Measurements from ENCODE around the gene ENDOV. TPM values are rescaled to one million over a fixed set of nuclear protein-coding genes. Genes with fewer than 3 reads are reported as not detected.
A peak's percentile ranks its signal among the peaks of the same experiment; 100 is the strongest.

ENDOV gene
- total RNA-seq, 1 experiment from 2014 or later: 45.6 TPM

- H3K4me1 ChIP-seq (ENCODE audit: control insufficient read depth in 1 of 2, insufficient read depth in 2 of 2, low read length in 2 of 2): peaks cover 11 to 40% of the 10 kb centered on the region in 2 experiments; a peak in 3 of 4 replicates
- peak overlapping the region; percentile 91 for H3K27ac ChIP-seq (ENCODE audit: low read depth, low read length)
- no peaks in the 10 kb centered on the region for H3K27me3 ChIP-seq (ENCODE audit: insufficient read depth, low read length)
- TF ChIP-seq MAX (IDR thresholded peaks at IDR 0.05) (peak; percentile 95), JUND (IDR thresholded peaks at IDR 0.05) (no peak), EGR1 (IDR thresholded peaks at IDR 0.05; ENCODE audit: low read depth) (peak; percentile 85), POLR2A (IDR thresholded peaks at IDR 0.05; ENCODE audit: borderline replicate concordance, extremely low read depth, insufficient read depth, insufficient read length) (peak; percentile 63), SIN3A (IDR thresholded peaks at IDR 0.05; ENCODE audit: low read depth) (peak; percentile 91), TCF7L2 (IDR thresholded peaks at IDR 0.05; ENCODE audit: borderline replicate concordance, extremely low read depth, insufficient read depth, insufficient read length) (peak; percentile 5), ATF3 (IDR thresholded peaks at IDR 0.05) (no peak), YY1 (IDR thresholded peaks at IDR 0.05; ENCODE audit: extremely low read depth, insufficient replicate concordance, low read depth, low read length) (peak; percentile 69), ZFX (IDR thresholded peaks at IDR 0.05) (peak; percentile 98), ZBTB33 (IDR thresholded peaks at IDR 0.05; ENCODE audit: extremely low read depth, insufficient replicate concordance, low read length) (peak; percentile 99), POLR2AphosphoS5 (IDR thresholded peaks at IDR 0.05; ENCODE audit: low read depth, low read length) (peak; percentile 99), CEBPB (IDR thresholded peaks at IDR 0.05; ENCODE audit: low read depth) (no peak)
- CTCF ChIA-PET: interaction anchor here (0.9 to 1.2 kb wide), 4 partner anchors 119 to 444 kb away, joined by 3 to 13 read pairs (median 4); no protein-coding TSS in a partner anchor
- no peaks in the 10 kb centered on the region for H3K36me3 ChIP-seq (ENCODE audit: control insufficient read depth in 1 of 2, insufficient read depth in 2 of 2, low read length in 2 of 2)
- no peaks in the 10 kb centered on the region for H4K20me1 ChIP-seq (ENCODE audit: insufficient read depth)
- no peaks in the 10 kb centered on the region for H3K9me2 ChIP-seq (ENCODE audit: insufficient read depth)
- intact Hi-C loops (cut with micrococcal nuclease): loop anchor here (10.0 kb wide), 2 partner anchors 120 to 440 kb away; no protein-coding TSS in a partner anchor
- H2AFZ ChIP-seq (ENCODE audit: low read depth, low read length, poor library complexity, severe bottlenecking): no peak overlapping the region
- no peaks in the 10 kb centered on the region for H3K79me2 ChIP-seq (ENCODE audit: insufficient read depth, low read length)
- DNase-seq (ENCODE audit: low read depth, low spot score) (peak; percentile 96), ATAC-seq (peak; percentile 92)
- POLR2A ChIA-PET: interaction anchor here (0.6 to 1.7 kb wide), 18 partner anchors 9 to 1372 kb away, joined by 3 to 11 read pairs (median 4); partner anchors contain the start of genes CEP131 and RPTOR
- H3K4me3 ChIP-seq (replicated peaks in 1 of 2; ENCODE audit: low read depth in 1 of 2, low read length in 2 of 2): peak overlapping the region; percentile 78 to 82
- RAD21 ChIA-PET (ENCODE audit: low non-redundant PET in 1 of 2, low total read pairs in 2 of 2, uncharacterized antibody in 2 of 2, unreplicated experiment in 2 of 2): interaction anchor here in 1 of 2 experiments (0.9 kb wide), 1 partner anchor 530 kb away, joined by 6 read pairs; no protein-coding TSS in a partner anchor
- peak overlapping the region; percentile 99 for H3K9ac ChIP-seq (ENCODE audit: low read length)
- BruUV-seq (replicated peaks): no TSS peak
- H3K9me3 ChIP-seq (ENCODE audit: control insufficient read depth in 1 of 2, insufficient read depth in 1 of 2, low read depth in 1 of 2, low read length in 2 of 2): no peaks in the 10 kb centered on the region
- H3K4me2 ChIP-seq (ENCODE audit: low read length): peak overlapping the region; percentile 84
Observed at GRCh38 chr17:80454557-80455335, 39.8 kb downstream of the ENDOV start.

Measured in HCT116 (cell line).